Measurements from ENCODE around the gene SLC35G4. TPM values are rescaled to one million over a fixed set of nuclear protein-coding genes. Genes with fewer than 3 reads are reported as not detected.
"Not testable (repeated sequence)": the region's sequence is repeated elsewhere in the genome, so short reads cannot be mapped to it uniquely, and the experiment has no call there.

SLC35G4 gene
- total RNA-seq, 1 donor from 2014 or later = not detected

GRCh38 chr18:11614042-11614441 lies 4.6 kb downstream of the SLC35G4 start:
- not testable (repeated sequence) for DNase-seq

DNA sequence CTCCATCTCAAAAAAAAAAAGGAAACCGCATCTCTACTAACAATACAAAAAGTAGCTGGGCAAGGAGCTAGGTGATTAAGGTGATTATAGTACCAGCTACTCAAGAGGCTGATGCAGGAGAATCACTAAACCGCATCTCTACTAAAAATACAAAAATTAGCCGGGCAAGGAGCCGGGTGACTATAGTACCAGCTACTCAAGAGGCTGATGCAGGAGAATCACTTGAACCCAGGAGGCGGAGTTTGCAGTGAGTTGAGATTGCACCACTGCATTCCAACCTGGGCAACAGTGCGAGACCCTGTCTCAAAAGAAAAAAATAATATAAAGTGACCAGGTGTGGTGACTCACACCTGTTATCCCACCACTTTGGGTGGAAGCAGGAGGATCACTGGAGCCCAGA lies 5.6 kb downstream of the SLC35G4 start:
- not testable (repeated sequence) for DNase-seq

GRCh38 chr18:11647310-11647709 lies 37.9 kb downstream of the SLC35G4 start:
- not testable (repeated sequence) for DNase-seq

GRCh38 chr18:11647804-11648203 lies 38.4 kb downstream of the SLC35G4 start:
- not testable (repeated sequence) for DNase-seq

GRCh38 chr18:11649839-11650238 lies 40.4 kb downstream of the SLC35G4 start:
- DNase-seq = no peak

GRCh38 chr18:11651899-11652298 lies 42.5 kb downstream of the SLC35G4 start:
- DNase-seq = no peak

DNA sequence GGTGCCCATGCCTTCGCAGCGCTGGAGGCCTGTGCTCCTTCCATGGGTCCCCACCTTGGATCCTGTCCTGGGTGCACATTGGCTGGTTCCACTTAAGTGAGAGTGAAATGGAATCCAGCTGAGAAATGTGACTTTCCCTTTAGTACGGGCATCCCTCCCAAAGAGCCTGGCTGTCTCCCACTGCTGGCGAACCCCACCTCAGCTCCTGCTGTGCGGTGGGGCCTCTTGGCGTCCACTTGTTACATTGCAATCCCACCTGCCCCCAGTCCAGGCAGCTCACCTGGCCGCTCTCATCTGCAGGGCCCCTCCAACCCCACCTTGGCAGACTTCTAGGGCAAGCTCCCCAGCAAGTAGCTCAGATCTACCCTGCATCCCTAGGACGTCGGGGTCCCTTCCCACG lies 44.1 kb downstream of the SLC35G4 start:
- DNase-seq = no peak

DNA sequence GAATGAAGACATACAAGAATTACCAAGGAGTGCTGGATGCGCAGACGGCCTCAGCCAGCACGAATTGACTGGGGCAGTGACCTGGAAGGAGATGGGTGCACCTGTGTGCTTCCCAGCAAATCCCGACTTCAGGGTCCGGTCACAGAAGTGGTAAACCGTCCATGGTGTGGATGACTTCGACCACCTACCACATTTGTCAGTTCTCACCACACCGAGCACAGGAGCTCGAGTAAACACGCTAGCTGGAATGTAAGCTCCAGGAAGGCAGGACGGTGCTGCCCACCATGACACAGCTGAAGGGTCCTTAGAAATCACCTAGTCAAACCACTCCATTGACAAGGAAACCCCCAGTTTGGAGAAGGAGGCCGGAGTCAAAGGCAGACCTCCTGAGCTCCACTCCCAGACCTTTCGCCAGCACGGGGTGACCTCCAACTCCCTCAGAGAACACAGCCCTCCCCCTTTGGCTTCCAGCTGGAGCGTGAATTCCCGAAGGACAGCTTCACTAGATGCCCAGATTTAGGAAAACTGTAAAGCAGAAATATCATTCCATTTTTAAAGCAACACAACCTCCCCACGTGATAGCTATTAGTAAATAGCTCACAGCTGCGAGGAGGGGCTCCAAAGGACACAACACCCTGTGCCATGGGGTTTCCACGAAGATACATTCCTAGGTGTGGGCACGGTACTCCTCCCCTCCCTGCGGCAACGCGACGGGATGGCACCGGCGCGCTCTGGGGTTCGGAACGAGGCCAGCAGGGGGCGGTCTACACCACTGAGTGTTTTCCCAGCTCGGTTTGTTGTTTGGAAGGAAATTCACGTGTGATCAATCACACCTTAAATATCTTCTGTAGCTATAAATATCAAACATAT lies 45.6 kb downstream of the SLC35G4 start:
- DNase-seq = peak; percentile 59

- DNase-seq = no peak
Measured at GRCh38 chr18:11655606-11655932, 46.2 kb downstream of the SLC35G4 start.

- DNase-seq = no peak
Measured at GRCh38 chr18:11657152-11657551, 47.8 kb downstream of the SLC35G4 start.

GRCh38 chr18:11657554-11657953 lies 48.2 kb downstream of the SLC35G4 start:
- no peak for DNase-seq

DNA sequence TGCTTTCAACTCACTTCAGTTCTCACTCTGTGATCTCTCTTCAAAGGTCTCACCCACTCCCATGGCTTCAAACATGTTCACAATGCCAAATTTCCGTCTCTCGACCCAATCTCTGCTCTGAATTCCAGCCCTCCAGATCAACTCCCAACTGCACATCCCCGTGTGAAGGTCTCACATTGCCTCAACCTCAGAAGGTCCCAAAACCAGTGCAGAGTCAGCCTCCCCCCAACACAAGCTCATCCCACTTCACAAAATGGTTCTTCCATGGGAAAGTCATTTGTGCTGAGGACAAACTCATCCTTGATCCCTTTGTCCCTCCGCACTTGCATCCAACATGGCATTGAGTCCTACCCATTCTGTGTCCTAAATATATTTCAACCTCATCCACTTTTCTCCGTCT lies 48.6 kb downstream of the SLC35G4 start:
- no peak for DNase-seq

- DNase-seq = no peak
Measured at GRCh38 chr18:11658989-11659388, 49.6 kb downstream of the SLC35G4 start.

Small RNAs within 50 kb of the gene (small RNA-seq; reads per million reads assigned to genes)
- gene AP001120.4 (ENCODE audit: low replicate concordance) = not detected

Other genes with a start within 250 kb of the SLC35G4 start
- gene GNAL, start 79.7 kb downstream of the SLC35G4 start, total RNA-seq = 3.9 TPM
- gene CHMP1B, start 241.8 kb downstream of the SLC35G4 start, total RNA-seq = 44.6 TPM

Measured in tongue (tissue), 3 donors.